HG03432 (cell line): Measurements from ENCODE around the gene ADGRD1.
A peak's percentile ranks its signal among the peaks of the same experiment; 100 is the strongest.

Experiments
- ATAC-seq: cut with Tn5 transposase; IDR thresholded peaks from one replicate; pipeline ENCODE4 v1.9.1; 2021; ENCODE audit warnings: mild to moderate bottlenecking, moderate library complexity; ENCODE audit not compliant: unreplicated experiment

ADGRD1 gene

DNA sequence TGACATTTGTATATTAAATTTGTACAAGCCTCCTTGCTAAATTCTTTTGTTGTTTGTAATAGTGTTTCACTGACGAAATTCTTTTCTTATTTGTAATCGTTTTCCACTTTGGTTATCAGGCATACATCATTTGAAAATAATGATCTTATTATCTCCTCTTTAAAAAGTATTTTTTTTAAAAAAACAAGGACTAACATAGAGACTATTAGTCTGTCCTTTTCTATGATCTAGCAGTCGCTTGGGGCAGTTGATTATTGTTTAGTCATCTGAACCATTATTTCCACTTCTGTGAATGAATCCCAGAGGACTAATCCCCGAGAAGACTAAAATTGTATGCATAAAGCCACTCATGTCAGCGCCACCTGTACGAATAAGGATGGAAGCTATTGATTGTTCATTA lies 11.5 kb downstream of the ADGRD1 start:
- no peak for ATAC-seq

DNA sequence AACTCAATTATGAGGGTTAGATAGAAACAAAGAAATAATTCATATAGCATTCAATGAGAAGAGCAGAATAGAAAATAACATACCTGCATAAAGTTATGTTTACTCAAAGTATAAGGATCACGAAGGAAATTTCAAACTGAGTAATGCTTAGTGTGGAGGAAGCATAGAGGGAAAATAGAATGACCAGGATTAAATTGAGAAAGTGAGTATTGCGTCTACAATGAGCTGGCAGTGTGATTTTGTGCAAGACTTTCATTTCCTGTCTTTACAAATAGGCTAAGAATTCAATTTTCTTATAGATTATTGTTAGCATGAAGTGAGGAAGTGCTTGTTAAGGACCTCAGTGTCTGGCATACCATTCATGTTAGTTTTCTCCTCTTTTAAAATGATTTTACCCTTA lies 12.0 kb downstream of the ADGRD1 start:
- no peak for ATAC-seq

DNA sequence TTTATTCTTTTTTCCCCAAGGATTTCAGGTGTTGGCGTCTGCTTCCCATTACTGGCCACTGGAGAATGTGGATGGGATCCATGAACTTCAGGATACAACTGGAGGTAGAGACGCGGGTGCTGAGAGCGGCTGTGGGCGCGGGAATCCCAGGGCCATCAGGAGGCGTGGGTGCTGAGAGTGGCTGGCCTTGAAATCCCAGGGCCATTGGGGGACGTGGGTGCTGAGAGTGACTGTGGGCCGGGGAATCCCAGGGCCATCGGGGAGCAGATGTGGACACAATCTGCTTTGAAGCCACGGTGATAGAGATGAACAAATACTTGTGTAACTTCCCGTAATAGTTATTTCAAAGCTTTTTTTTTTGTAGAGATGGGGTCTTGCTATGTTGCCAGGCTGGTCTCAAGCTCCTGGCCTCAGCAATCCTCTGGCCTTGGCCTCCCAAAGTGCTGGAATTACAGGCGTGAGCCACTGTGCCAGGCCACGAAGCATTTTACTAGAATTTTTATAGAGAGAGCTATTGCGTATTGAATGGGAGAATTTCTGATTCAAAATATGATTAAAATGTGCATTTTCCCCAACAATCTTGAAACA lies 12.8 kb downstream of the ADGRD1 start:
- ATAC-seq: no peak

DNA sequence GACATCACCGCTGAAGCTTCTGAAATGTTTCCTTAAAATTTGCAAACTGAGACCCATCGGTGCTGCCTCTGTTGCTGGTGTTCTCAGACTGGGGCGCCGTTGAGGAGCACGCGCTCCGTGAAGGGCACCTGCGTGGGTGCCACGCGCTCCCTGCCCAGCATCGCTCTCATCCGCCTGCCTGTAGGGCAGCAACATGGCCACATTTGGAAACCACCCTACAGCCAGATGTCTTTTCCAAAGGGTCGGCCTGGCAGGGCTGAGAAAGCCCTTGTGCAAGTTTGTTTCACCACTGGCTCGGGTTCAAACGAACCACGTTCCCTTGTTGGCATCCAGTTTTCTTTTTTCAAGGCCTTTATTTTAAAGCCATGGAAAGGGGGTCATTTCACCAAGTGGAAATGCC lies 13.9 kb downstream of the ADGRD1 start:
- no peak for ATAC-seq

DNA sequence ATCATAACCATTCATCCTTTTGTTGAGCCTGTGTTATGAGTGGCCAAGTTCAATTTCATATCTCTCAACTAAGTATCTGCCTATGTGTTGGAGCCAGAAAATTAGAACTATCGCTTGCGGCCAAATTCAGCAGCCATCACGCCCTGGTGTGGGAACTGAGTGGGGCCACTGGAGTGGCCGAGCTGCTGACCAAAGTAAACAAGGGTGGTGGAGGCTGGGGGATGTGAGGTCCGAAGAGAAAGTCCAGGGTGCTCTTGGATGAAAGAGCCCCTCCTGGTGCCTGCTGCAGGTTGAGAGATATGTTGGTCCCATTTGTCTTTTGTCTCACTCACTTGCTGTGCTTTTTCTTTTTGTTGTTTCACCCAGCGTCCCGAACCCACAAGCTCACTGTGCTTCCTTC lies 14.9 kb downstream of the ADGRD1 start:
- no peak for ATAC-seq

DNA sequence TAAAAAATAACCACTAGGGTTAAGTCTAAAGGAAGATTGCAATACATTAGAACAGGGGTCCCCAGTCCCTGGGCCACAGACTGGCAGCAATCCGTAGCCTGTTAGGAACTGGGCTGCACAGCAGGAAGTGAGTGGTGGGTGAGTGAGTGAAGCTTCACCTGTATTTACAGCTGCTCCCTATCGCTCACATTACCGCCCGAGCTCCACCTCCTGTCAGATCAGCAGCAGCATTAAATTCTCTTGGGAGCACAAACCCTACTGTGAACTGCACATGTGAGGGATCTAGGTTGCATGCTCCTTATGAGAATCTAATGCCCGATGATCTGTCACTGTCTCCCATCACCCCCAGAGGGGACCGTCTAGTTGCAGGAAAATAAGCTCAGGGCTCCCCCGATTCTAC lies 15.5 kb downstream of the ADGRD1 start:
- ATAC-seq: no peak

DNA sequence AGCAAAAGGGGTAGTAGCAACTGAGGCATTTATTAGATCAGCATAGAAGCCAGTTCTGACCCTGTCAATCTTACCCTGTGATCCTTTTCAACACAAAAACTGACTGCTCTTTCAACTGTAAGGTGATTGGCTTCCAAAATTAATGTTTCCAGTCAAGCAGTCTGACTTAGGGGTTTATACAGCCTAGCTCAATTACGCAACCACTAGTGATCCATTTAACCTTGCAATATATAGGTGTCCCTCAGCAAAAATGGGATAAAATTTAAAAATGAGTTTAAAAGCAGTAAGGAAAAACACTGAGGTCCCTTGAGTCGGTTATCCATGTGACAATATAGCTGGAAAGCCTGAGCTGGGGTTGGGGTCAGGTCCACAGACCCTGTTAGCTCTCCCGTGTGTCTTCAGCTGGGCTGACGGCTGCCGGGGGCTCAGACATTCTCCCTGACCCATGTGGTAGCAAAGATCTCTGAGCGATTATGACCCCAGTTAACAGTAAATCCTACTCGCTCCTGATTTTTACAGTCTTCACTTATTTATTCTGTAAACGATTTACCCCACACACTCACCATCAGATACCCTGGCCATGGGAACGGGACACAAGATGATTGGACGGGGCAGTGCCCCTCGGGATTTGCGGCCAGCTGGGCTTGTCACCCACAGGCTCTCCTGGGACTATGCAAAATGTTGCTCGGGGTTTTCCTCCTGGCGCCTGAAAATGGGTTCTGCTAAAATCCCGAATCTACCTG lies 16.6 kb downstream of the ADGRD1 start:
- ATAC-seq: peak; percentile 91

DNA sequence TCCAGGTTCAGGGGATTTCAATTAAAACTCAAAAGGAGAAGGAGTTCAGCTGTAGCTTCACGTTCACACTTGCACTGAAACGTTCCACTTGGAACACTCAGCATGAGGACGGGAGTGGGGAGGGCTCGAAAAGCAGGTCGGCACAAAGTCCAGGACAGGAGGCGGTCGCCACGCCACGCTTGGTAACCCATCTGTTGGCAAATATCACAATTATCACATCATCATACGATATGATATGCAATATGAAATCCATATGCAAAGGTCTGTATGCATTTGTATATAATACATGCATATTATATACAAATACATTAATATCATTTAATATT lies 17.2 kb downstream of the ADGRD1 start:
- ATAC-seq: peak; percentile 34

DNA sequence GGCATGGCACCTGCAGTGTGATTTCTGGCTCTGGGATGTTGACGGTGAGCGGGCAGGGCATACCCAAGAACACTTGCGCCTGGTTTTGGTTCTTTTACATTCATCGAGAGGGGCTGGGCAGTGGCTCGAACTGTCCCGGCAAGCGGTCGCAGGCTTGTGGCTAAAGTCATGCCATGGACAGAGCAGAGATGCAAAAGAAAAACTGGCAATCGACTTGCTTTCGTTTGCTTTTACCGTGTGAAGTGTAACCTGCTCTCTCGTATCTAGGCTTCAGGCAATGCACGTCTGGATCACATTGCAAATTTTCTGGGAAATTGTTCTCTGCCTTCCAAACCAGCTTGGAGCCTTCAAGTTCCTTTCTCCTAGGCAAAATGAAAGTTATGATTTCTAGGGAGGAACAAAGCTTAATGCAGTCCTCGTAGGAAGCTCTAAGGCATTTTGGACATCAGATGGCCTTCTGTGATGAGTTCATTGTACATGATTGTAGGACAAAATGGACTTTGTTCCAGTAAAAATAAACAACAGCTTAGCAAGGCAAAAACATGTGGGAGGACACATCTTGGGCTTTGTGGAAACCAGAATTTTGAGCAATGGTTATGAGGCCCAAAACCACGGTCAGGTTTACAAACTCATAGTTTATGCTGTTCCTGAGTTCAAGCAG lies 18.3 kb downstream of the ADGRD1 start:
- ATAC-seq: no peak

DNA sequence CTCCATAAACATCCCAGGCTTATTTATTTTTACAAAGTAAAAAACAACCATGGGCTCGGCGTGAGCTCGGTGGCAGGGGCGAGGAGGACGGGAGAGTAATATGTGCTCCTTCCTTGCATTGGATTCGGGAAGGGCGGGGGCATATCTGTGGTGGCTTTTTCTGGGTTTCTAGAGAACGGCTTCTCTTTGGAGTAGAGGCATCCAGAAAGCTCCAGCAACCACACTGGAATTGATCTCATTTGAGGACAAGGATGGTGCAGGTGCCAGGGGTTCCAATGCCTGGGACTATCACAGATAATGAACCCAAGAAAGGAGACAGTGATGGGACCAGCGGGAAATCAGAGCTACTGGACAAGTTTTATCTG lies 18.9 kb downstream of the ADGRD1 start:
- ATAC-seq: no peak

DNA sequence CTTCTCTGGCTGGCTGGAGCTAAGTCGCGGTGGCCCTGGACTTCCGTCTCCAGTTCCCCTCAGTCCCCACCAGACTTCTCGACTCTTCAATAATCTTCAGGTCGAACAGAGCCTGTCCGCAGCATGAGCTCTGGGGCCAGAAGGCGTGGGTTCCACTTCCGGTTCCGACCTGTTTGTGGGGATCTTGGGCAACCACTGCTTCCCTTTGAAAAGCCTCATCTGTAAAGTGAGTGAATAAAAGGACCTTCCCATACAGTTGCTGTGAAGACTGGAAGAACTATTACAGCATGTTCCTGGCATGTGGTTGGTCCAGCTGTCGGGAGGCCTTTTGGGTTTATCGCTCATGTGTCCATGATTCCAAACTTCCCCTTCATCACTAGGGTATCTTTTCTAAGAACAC lies 19.4 kb downstream of the ADGRD1 start:
- ATAC-seq: no peak

DNA sequence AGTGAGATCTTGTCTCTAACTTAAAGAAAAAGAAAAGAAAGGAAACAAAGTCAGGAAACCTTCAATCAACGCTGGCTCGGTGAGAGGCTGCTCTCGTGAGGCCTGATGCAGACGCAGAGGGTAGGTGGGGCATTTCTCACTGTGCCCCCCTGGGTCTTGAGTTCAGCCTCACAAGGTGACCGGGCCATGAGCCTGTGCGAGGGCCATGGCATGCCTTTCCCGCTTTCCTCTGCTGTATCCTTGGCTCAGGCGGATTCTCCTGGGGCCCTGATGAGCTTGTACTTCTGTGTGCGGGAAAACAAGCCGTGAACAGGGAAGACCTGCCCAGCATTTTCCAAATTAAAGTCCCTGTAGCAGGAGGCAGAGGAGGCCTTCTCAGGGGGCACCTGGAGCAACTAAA lies 20.2 kb downstream of the ADGRD1 start:
- no peak for ATAC-seq

DNA sequence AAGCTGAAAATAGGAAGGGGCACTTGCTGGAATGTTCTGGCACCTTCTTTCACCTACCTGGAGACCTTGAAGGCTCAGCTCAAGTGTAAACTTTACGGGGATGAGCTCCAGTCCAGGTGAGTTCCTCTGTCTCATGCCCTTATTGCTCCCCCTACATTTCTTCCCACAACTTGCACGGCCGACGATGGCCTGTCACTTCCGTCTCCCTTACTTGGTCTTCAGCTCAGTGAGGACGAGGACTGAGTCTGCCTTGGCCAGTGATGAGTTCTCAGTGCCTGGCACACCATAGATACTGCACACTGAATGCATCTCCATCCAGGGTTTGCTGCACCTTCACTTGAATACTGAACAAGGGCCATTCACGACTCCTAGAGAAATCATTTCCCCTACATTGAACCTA lies 21.4 kb downstream of the ADGRD1 start:
- no peak for ATAC-seq

DNA sequence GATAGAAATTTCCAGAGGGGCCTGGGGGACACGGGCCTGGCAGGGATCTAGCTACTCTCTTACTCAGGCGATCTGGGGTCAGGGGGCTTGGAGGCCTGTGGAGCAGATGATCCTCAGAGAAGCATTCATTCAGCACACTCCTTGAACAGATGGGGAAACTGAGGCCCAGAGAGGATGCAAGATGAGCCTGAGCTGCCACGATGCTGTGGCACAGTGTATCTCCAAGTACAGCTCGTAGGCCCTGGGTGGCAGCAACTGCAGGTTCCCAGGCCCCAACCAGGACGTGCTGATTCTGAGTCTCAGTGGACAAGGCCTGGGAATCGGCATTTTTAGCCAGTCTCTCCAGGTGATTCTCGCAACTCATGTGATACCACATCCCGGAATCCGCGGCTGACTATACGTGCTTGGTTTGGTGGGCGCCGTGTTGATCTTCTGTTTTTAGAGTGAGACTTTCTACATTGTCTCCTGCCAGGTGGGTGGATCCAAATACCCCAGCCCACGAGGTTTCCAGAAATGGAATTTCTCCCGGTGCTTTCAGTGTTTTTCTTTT lies 22.5 kb downstream of the ADGRD1 start:
- no peak for ATAC-seq

DNA sequence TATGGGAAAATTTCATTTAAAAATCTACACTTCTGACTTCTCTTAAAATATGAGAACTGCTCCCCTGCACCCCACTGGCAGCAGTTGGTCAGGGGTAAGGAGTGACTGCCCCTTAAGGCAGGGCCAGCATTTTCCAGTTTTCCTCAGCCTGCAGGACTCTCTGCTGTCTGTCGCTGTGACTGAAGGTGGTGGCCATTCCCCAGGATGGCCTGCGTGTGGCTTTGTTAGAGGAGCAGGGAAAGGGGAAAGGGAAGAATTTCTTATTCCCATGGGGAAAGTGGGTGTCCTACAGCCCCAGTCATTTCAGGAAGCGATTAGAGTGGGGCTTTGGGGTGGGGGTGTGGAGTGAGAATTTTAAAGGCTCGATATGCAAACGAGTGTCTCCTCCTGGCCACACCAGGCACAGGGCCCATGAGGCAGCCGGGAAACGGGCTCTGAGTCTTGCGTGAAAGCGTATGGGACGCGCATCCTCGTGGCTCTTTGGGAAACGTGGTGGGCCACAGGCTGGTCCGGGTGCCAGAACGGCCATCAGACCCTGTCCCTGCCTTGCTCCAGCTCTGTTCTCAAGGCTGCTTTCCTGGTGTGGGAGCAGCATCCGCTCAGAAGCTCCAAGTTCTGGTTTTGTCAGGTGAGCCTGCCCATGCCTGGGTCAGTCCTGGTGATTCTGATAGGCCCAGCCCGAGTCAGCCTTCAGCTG lies 23.5 kb downstream of the ADGRD1 start:
- ATAC-seq: no peak

DNA sequence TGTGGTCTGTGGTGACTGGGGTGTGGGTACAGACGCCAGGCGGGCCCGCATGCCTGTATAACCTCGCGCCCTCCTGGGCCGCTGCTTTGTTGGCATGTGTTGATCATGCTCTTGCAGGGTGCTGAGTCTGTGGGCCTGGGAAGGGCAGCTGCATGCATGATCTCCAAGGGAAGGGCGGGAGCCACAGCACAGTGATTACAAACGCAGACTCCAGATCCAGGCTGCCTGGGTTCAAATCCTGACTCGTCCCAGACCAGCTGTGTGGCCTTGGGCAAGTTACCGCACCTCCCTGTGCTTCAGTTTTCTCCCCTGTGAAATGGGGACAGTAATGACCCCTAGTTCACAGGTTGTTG lies 24.0 kb downstream of the ADGRD1 start:
- no peak for ATAC-seq

DNA sequence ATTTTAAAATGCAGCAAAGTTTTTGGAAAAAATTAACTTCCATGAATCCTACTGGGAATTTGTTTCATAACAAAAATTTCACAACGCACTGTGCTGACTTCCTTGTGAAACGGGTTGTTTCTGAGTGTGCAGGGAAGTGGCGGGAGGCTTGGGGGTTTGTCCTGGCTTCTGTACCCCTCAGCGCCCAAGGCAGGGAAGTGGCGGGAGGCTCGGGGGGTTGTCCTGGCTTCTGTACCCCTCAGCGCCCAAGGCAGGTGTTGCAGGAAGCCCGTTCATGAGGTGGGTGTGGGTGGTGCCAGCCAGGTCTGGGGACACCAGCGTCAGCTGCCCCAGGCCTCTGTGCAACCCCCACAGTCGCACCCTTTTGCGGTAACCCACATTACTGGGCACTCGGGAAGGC lies 25.1 kb downstream of the ADGRD1 start:
- no peak for ATAC-seq

DNA sequence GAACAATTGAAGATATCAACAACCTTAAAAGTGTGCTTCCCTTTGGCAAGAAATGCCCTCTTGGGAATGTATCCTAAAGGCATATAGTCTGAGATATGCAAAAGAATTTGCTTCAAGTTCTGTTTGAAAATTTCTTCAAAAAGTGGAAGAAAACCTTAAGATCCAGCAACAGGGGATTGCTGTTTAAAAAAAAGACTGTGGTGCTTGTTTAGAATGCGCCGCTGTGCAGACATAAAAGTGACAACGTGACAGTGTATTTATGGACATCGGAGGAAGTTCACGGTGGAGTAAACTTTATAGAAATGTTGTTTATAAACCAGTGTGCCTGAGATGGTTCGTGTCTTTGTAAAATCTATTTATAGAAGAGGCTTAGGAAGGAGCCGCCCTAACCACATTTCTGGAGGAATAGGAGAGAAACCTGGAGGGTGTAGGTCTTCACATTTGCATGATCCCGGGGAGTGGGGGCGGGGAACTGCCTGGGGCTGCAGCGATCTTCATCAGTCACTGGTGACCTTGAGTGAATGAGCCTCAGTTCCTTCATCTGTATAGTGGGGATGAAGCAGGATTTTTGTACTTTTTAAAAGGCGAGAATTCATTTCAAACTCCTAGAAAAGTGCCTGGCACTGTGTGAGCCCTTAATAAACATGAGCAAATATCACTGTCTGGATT lies 27.5 kb downstream of the ADGRD1 start:
- no peak for ATAC-seq

DNA sequence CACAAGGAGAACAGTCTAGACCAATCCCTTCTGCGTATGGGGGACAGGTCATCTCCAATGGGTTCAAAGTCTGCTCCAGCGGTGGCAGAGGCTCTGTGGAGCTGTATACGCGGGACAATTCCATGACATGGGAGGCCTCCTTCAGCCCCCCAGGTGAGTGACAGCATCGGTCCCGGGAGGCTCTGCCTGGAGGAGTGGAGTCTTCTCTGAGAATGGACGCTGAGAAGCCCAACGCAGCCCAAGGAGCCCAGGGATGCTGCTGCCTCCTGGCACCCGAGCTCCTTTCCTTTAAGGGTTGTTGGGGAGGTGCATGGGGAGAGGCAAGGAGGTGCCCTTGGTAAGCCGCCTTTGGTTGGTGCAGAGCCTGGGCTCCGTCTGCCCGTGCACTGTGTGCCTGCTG lies 28.2 kb downstream of the ADGRD1 start:
- ATAC-seq: no peak

DNA sequence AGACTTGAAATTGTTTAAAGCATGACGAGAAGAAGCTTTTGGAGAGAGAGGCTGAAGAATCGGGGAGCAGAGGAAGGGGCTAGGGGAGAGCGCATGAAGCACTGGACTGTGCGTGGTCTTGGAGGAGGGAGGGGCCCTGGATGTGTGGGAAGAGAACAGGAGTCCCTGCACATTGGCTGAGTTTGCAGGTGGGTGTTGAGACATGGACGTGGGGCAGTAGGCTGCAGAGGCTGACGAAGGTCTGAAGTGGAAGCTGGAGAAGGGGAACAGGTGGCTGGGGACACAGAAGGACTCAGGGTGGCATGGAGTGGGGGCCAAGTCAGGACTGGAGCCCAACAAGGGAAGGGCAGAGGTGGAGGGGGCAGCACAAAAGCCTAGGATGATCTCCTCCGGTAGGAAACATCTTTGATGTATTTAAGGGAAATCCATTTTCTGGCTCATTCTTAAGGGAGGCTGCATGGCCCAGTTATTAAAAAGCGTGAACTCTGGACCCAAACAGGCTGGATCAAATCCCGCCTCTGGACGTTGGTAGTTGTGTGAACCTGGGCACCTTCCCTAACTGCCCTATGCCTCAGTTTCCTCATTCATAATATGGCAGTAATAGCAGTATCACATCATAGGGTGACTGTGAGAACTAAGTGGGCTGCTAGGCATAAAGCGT lies 29.0 kb downstream of the ADGRD1 start:
- no peak for ATAC-seq
